ENCODE data around the gene BLTP1. TPM values are rescaled to one million over a fixed set of nuclear protein-coding genes. Genes with fewer than 3 reads are reported as not detected.
"Not testable (repeated sequence)": the region's sequence is repeated elsewhere in the genome, so short reads cannot be mapped to it uniquely, and the experiment has no call there.

BLTP1 gene
- total and polyA plus RNA-seq, 9 of the 15 experiments (the other 6 are each of a cell fraction or from before 2014, with no cell fraction given): 2.8 to 26.0 (median 13.1) TPM

DNA sequence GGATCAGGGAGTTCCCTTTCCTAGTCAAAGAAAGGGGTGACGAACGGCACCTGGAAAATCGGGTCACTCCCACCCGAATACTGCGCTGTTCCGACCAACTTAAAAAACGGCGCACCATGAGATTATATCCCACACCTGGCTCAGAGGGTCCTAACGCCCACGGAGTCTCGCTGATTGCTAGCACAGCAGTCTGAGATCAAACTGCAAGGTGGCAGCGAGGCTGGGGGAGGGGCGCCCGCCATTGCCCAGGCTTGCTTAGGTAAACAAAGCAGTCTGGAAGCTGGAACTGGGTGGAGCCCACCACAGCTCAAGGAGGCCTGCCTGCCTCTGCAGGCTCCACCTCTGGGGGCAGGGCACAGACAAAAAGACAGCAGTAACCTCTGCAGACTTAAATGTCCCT, 41.8 kb upstream of the BLTP1 start:
- Histone ChIP-seq H3K4me2 (ENCODE audit: insufficient read depth, low read length) (peak overlapping the region; percentile 49), H2AFZ (ENCODE audit: low read depth, low read length) (peak overlapping the region; percentile 54), H3K9ac (ENCODE audit: insufficient read depth in 1 of 2, low read depth in 2 of 2, low read length in 2 of 2) (peak overlapping the region in 1 of 2 experiments; percentile 58; a peak in 1 of 4 replicates)
- H4K20me1 ChIP-seq (replicated peaks; ENCODE audit: control insufficient read depth, insufficient read depth, low read length); H3K9me1 ChIP-seq (ENCODE audit: control insufficient read depth, insufficient read depth, low read length); in situ Hi-C loops (cut with MboI); H3K4me3 ChIP-seq; H3K9me3 ChIP-seq (replicated peaks; ENCODE audit: control insufficient read depth, insufficient read depth, low read depth, low read length); H3K27ac ChIP-seq (ENCODE audit: extremely low read depth, low read depth, low read length); intact Hi-C loops (cut with micrococcal nuclease); DNase-seq (ENCODE audit: extremely low read depth in 1 of 4, low spot score in 3 of 4); POLR2A ChIA-PET; H3K36me3 ChIP-seq (ENCODE audit: control insufficient read depth, insufficient read depth, low read length); BruUV-seq (replicated peaks); ATAC-seq; H3K79me2 ChIP-seq (ENCODE audit: control insufficient read depth, insufficient read depth, low read length); H3K4me1 ChIP-seq (replicated peaks in 1 of 2; ENCODE audit: control insufficient read depth in 2 of 2, insufficient read depth in 2 of 2, low read length in 2 of 2); H3K27me3 ChIP-seq (ENCODE audit: control insufficient read depth in 2 of 2, insufficient read depth in 2 of 2, low read length in 2 of 2); CTCF ChIA-PET (ENCODE audit: low intra/inter-chr PET ratio); FAIRE-seq: not testable (repeated sequence)
- 40% methylated on average over 3 of the region's 14 CpGs for WGBS (ENCODE audit: insufficient coverage, low coverage, missing lambda C conversion rate)
- TF ChIP-seq FOXA3 (CRISPR knock-in tag; conservative IDR thresholded peaks at IDR 0.05 in 1 of 2, IDR thresholded peaks at IDR 0.05 in 1 of 2): peak; percentile 62 to 88
- 0 out of 2 replicates have a peak, but pooled peaks have one; percentile 25 for TF ChIP-seq SMAD4 (CRISPR knock-in tag; conservative IDR thresholded peaks at IDR 0.05)

GRCh38 chr4:122117743-122118142, 34.4 kb upstream of the BLTP1 start:
- BruUV-seq (replicated peaks): no TSS peak
- H3K27me3 ChIP-seq (ENCODE audit: control insufficient read depth in 2 of 2, insufficient read depth in 2 of 2, low read length in 2 of 2): no peaks in the 10 kb centered on the region
- in situ Hi-C loops (cut with MboI) (no loop called here), intact Hi-C loops (cut with micrococcal nuclease) (no loop called here)
- H3K36me3 ChIP-seq (ENCODE audit: control insufficient read depth, insufficient read depth, low read length): no peaks in the 10 kb centered on the region
- no peak overlapping the region for H3K4me3 ChIP-seq
- H3K4me2 ChIP-seq (ENCODE audit: insufficient read depth, low read length): peak overlapping the region; percentile 34; the same call in 1 of the 2 replicates
- ChIA-PET POLR2A (interaction anchor here (0.9 kb wide), 1 partner anchor 14 kb away, joined by 3 read pairs; no protein-coding TSS in a partner anchor), CTCF (ENCODE audit: low intra/inter-chr PET ratio) (no interaction called here)
- no peak overlapping the region for H2AFZ ChIP-seq (ENCODE audit: low read depth, low read length)
- H3K79me2 ChIP-seq (ENCODE audit: control insufficient read depth, insufficient read depth, low read length): no peaks in the 10 kb centered on the region
- H3K27ac ChIP-seq (ENCODE audit: extremely low read depth, low read depth, low read length): no peak overlapping the region
- H3K9ac ChIP-seq (ENCODE audit: insufficient read depth in 1 of 2, low read depth in 2 of 2, low read length in 2 of 2): no peak overlapping the region
- no peaks in the 10 kb centered on the region for H4K20me1 ChIP-seq (replicated peaks; ENCODE audit: control insufficient read depth, insufficient read depth, low read length)
- H3K9me1 ChIP-seq (ENCODE audit: control insufficient read depth, insufficient read depth, low read length): no peaks in the 10 kb centered on the region
- H3K9me3 ChIP-seq (replicated peaks; ENCODE audit: control insufficient read depth, insufficient read depth, low read depth, low read length): no peaks in the 10 kb centered on the region
- ATAC-seq: peak; percentile 86
- peaks cover 0 to 29% of the 10 kb centered on the region in 2 experiments; a peak in 3 of 5 replicates for H3K4me1 ChIP-seq (replicated peaks in 1 of 2; ENCODE audit: control insufficient read depth in 2 of 2, insufficient read depth in 2 of 2, low read length in 2 of 2)
- peak; percentile 23 for FAIRE-seq
- peak in 2 of 4 experiments; percentile 19 to 39 for DNase-seq (ENCODE audit: extremely low read depth in 1 of 4, low spot score in 3 of 4)
- WGBS (ENCODE audit: insufficient coverage, low coverage, missing lambda C conversion rate): 18% methylated on average over 1 of the region's 1 CpG
- no peak for TF ChIP-seq MBD2 (IDR thresholded peaks at IDR 0.05; ENCODE audit: borderline replicate concordance, low read depth)
- TF ChIP-seq ZNF232 (CRISPR knock-in tag; IDR thresholded peaks at IDR 0.05): no peak
- peak; percentile 74; the same call in 1 of the 2 replicates for TF ChIP-seq FOSL1 (tag; conservative IDR thresholded peaks at IDR 0.05)
- TF ChIP-seq ASH1L (IDR thresholded peaks at IDR 0.05; ENCODE audit: borderline replicate concordance, low read depth, partially characterized antibody): no peak
- no peak for TF ChIP-seq ZNF184 (CRISPR knock-in tag; IDR thresholded peaks at IDR 0.05)
- no peak for TF ChIP-seq ZNF436 (CRISPR knock-in tag; IDR thresholded peaks at IDR 0.05)
- TF ChIP-seq THRB (CRISPR knock-in tag; conservative IDR thresholded peaks at IDR 0.05): no peak
- TF ChIP-seq, protein P1, sequence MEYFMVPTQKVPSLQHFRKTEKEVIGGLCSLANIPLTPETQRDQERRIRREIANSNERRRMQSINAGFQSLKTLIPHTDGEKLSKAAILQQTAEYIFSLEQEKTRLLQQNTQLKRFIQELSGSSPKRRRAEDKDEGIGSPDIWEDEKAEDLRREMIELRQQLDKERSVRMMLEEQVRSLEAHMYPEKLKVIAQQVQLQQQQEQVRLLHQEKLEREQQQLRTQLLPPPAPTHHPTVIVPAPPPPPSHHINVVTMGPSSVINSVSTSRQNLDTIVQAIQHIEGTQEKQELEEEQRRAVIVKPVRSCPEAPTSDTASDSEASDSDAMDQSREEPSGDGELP (CRISPR knock-in tag; IDR thresholded peaks at IDR 0.05; ENCODE audit: borderline replicate concordance): peak; percentile 49; the same call in 1 of the 2 replicates
- TF ChIP-seq ZBTB26 (CRISPR knock-in tag; IDR thresholded peaks at IDR 0.05): no peak
- peak; percentile 85 for TF ChIP-seq ETV5 (CRISPR knock-in tag; IDR thresholded peaks at IDR 0.05; ENCODE audit: low read depth)
- TF ChIP-seq LARP7 (IDR thresholded peaks at IDR 0.05): no peak

Data from K562 (cell line).